ENCODE results near the gene ECE2. TPM values are rescaled to one million over a fixed set of nuclear protein-coding genes. Genes with fewer than 3 reads are reported as not detected.
A peak's percentile ranks its signal among the peaks of the same experiment; 100 is the strongest.

ECE2 gene
- total RNA-seq, 4 donors from 2014 or later, result not detected

GRCh38 chr3:184248454-184249411 is 27.1 kb upstream of the ECE2 start, which contains the start of gene ALG3:
Gene ALG3, minus strand, starts transcription at chr3:184248962. Its CDS starts 22 bp downstream, at chr3:184248940.
- no peaks in the 10 kb centered on the region for H3K9me3 ChIP-seq
- peak within 1 kb of the TSS; percentile 44 to 86 (median 82) for H3K27ac ChIP-seq
- 0 to 1% methylated on average over 35 to 38 of the region's 49 CpGs for WGBS, 2 donors
- DNase-seq (ENCODE audit: low spot score in 2 of 2), result peak; percentile 63 to 84
- H3K4me1 ChIP-seq, result peaks cover 0 to 26% (median 6%) of the 10 kb centered on the region in 4 donors
- TF ChIP-seq EP300 (IDR thresholded peaks at IDR 0.05), result peak in 1 of 2 donors; percentile 81
- TF ChIP-seq CTCF (IDR thresholded peaks at IDR 0.05), result peak in 1 of 5 experiments; percentile 8
- TF ChIP-seq POLR2A (IDR thresholded peaks at IDR 0.05), result peak; percentile 28 to 36
- H3K36me3 ChIP-seq, result peaks cover 0 to 24% (median 4%) of the 10 kb centered on the region in 3 donors
- H3K4me3 ChIP-seq, result peak within 1 kb of the TSS; percentile 64 to 76 (median 74)
- H3K27me3 ChIP-seq, result no peaks in the 10 kb centered on the region

- Histone ChIP-seq H3K36me3 (peaks cover 0 to 16% (median 0%) of the 10 kb centered on the region in 3 donors), H3K9me3 (no peaks in the 10 kb centered on the region), H3K27me3 (no peaks in the 10 kb centered on the region), H3K4me1 (peaks cover 0 to 26% (median 6%) of the 10 kb centered on the region in 4 donors), H3K27ac (peak within 1 kb of the TSS; percentile 44 to 86 (median 82)), H3K4me3 (peak within 1 kb of the TSS; percentile 64 to 76 (median 74))
- 1% methylated on average over 27 to 39 of the region's 54 CpGs for WGBS, 2 donors
- TF ChIP-seq CTCF (IDR thresholded peaks at IDR 0.05), result peak in 4 of 5 experiments; percentile 25 to 60 (median 46)
- TF ChIP-seq POLR2A (IDR thresholded peaks at IDR 0.05), result no peak
- TF ChIP-seq EP300 (IDR thresholded peaks at IDR 0.05), result peak; percentile 21 to 71
- DNase-seq (ENCODE audit: low spot score in 2 of 2), result peak; percentile 89 to 92
Measured at GRCh38 chr3:184249412-184250166, 26.2 kb upstream of the ECE2 start, which contains the start of gene EEF1AKMT4. Gene EEF1AKMT4, plus strand, starts transcription at chr3:184249672. Its CDS starts 23 bp downstream, at chr3:184249695.

DNA sequence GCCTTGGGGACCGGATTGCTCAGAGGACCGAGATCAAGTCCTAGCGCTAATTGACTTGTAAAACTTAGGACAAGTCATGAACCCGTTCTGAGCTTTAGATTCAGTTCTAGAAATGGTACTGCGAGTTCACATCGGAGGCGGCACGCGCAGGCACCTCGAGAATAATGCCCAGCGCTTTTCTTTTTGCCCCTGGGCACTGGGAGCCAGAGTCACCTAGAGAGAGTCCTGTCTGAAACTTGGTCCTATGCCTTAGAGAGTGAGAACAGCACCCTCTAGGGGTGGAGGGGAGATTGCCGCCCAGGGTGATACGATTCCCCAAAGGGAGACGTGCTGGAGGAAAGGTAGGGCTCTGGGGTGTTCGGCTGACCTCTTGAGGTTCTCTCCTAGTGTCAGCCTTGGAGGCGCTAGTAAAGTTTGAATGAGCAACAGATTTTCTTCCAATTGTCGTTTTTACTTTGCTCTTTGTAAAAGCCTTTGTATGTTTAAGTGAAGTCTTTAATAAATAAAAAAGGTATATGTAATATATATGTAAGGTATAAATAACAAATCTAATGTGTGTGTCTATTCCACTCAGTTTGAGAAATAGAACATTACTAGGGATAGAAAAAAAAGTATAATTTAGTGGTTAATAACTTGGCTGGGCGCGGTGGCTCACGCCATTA is 25.5 kb upstream of the ECE2 start:
- WGBS, 2 donors, result 12 to 18% methylated on average over 15 to 20 of the region's 20 CpGs
- no peaks in the 10 kb centered on the region for H3K9me3 ChIP-seq
- peaks cover 0 to 8% (median 0%) of the 10 kb centered on the region in 3 donors for H3K36me3 ChIP-seq
- peak overlapping the region in 3 of 4 donors; percentile 30 to 86 (median 84) for H3K27ac ChIP-seq
- peak overlapping the region; percentile 64 to 76 (median 74) for H3K4me3 ChIP-seq
- peaks cover 0 to 26% (median 6%) of the 10 kb centered on the region in 4 donors for H3K4me1 ChIP-seq
- TF ChIP-seq CTCF (IDR thresholded peaks at IDR 0.05), result peak; percentile 64 to 92 (median 89)
- TF ChIP-seq EP300 (IDR thresholded peaks at IDR 0.05), result no peak
- peak; percentile 83 to 93 for DNase-seq (ENCODE audit: low spot score in 2 of 2)
- H3K27me3 ChIP-seq, result no peaks in the 10 kb centered on the region

DNA sequence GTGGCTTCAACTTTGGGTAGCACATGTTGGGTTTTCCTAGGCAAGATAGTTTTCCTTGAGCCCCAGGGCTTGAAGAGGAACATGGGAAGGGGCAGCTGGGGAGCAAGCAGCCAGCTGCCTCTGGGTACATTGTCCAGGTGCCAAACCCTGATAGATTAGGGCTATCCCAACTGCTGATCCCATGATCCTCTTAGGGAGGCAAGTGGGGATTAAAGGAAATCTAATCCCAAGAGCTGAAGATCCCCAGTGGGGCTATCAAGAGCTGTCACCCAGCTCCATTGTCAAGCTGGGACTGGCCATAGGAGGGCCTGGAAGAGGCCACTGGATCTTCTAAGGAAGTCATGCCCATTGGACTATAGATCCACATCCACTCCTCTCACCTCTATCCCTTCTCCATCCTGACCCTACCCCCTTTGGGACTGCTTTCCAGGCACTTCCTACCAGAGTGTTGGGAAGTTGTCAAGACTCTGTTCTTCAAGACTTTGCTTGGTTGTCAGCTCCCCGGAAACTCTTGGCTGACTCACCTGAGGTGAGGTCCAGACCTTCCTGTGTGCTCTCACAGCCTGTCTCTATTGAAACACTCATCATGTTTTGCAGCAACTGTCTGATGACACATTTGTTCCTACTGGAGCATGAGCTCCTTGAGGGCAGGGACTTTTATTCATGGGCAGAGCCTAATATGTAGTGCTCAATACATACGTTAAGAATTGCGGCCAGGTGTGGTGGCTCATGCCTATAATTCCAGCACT is 20.4 kb upstream of the ECE2 start:
- Histone ChIP-seq H3K27me3 (peaks cover 0 to 19% of the 10 kb centered on the region in 2 donors), H3K27ac (no peak overlapping the region), H3K4me1 (peaks cover 0 to 15% (median 6%) of the 10 kb centered on the region in 4 donors), H3K9me3 (no peaks in the 10 kb centered on the region), H3K4me3 (no peak overlapping the region), H3K36me3 (peaks cover 0 to 14% (median 0%) of the 10 kb centered on the region in 3 donors)
- 93 to 100% methylated on average over 3 of the region's 3 CpGs for WGBS, 2 donors
- no peak for DNase-seq (ENCODE audit: low spot score in 2 of 2)
- TF ChIP-seq EP300 (IDR thresholded peaks at IDR 0.05) (no peak), CTCF (IDR thresholded peaks at IDR 0.05) (no peak), POLR2A (IDR thresholded peaks at IDR 0.05) (no peak)

All from tibial nerve (tissue), 4 donors.